K562 (cell line): ENCODE data around the gene NUP50. TPM values are rescaled to one million over a fixed set of nuclear protein-coding genes. Genes with fewer than 3 reads are reported as not detected.

ENCODE experiments used
- ATF1 ChIP-seq, 2 experiments: fragments of 450-650 bp in 1 of 2; IDR thresholded peaks; 2 replicates each; pipeline ENCODE4 v1.6.1; 2016; ENCODE audit warnings: missing compliant biosample characterization in 1 of 2, missing genetic modification characterization in 1 of 2
- ATF4 ChIP-seq: fragments of 450-650 bp; formaldehyde crosslinking; IDR thresholded peaks from 2 replicates; pipeline ENCODE4 v1.4.0; 2022; ENCODE audit warnings: mild to moderate bottlenecking, moderate library complexity
- C11orf30 ChIP-seq: fragments of 450-650 bp; IDR thresholded peaks from 2 replicates; pipeline ENCODE4 v1.6.1; 2016; ENCODE audit warnings: low read depth, mild to moderate bottlenecking
- CREB3 ChIP-seq: fragments of 450-650 bp; conservative IDR thresholded peaks from 2 replicates; pipeline ENCODE4 v1.6.1; 2016; ENCODE audit warnings: missing genetic modification characterization, low read depth, mild to moderate bottlenecking, missing compliant biosample characterization, moderate library complexity
- E2F6 ChIP-seq, 2 experiments: IDR thresholded peaks; 2 replicates each; pipeline ENCODE4 v1.6.1; 2011; ENCODE audit warnings: borderline replicate concordance in 1 of 2, control low read depth in 1 of 2, low read depth in 1 of 2, low read length in 1 of 2, mild to moderate bottlenecking in 1 of 2, mixed read lengths in 1 of 2, moderate library complexity in 1 of 2; ENCODE audit not compliant: insufficient read depth in 1 of 2, insufficient read length in 1 of 2, poor library complexity in 1 of 2, severe bottlenecking in 1 of 2; ENCODE audit errors: extremely low read depth in 1 of 2
- ETS2 ChIP-seq: IDR thresholded peaks from 2 replicates; pipeline ENCODE4 v1.6.1; 2016; ENCODE audit warnings: borderline replicate concordance, missing genetic modification characterization, mild to moderate bottlenecking, moderate library complexity, missing compliant biosample characterization; ENCODE audit not compliant: poor library complexity, severe bottlenecking
- ETV1 ChIP-seq: fragments of 450-650 bp; conservative IDR thresholded peaks from 2 replicates; pipeline ENCODE4 v1.6.1; 2016; ENCODE audit warnings: missing genetic modification characterization, control low read depth, low read depth, missing compliant biosample characterization
- GTF2E2 ChIP-seq: fragments of 200-800 bp; sonication (Bioruptor generic); IDR thresholded peaks from 2 replicates; pipeline ENCODE4 v1.6.1; 2016; ENCODE audit warnings: missing genetic modification characterization, missing compliant biosample characterization
- HDAC1 ChIP-seq, 2 experiments: fragments of 450-650 bp; IDR thresholded peaks; 2 replicates each; pipeline ENCODE4 v1.6.1; 2016 to 2017; ENCODE audit warnings: inconsistent platforms in 1 of 2, mild to moderate bottlenecking in 1 of 2, moderate library complexity in 1 of 2
- HEY1 ChIP-seq: fragments of 250-450 bp; sonication (Bioruptor Pico); IDR thresholded peaks from 2 replicates; pipeline ENCODE4 v1.5.0; 2020; ENCODE audit warnings: mild to moderate bottlenecking, moderate library complexity, borderline replicate concordance
- NEUROD1 ChIP-seq: fragments of 150-350 bp; IDR thresholded peaks from 2 replicates; pipeline ENCODE4 v1.6.1; 2014; ENCODE audit warnings: borderline replicate concordance, low read length, low read depth; ENCODE audit not compliant: partially characterized antibody
- POLR3G ChIP-seq: IDR thresholded peaks from 2 replicates; pipeline ENCODE4 v1.6.1; 2011; ENCODE audit not compliant: insufficient read length, insufficient replicate concordance; ENCODE audit errors: extremely low read depth
- RAD51 ChIP-seq: fragments of 450-650 bp; IDR thresholded peaks from 2 replicates; pipeline ENCODE4 v1.7.1; 2016; ENCODE audit warnings: low read depth, mild to moderate bottlenecking, borderline replicate concordance
- RBM34 ChIP-seq: fragments of 200-400 bp; formaldehyde crosslinking; IDR thresholded peaks from 2 replicates; pipeline ENCODE4 v1.6.1; 2018; ENCODE audit warnings: low read length, borderline replicate concordance; ENCODE audit not compliant: insufficient read depth
- TBL1XR1 ChIP-seq, 2 experiments: IDR thresholded peaks; 2 replicates each; pipeline ENCODE4 v1.6.1; 2012; ENCODE audit warnings: improper control_type of control experiment in 2 of 2, low read length in 2 of 2, mild to moderate bottlenecking in 1 of 2
- ZEB2 ChIP-seq: fragments of 450-650 bp; IDR thresholded peaks from 2 replicates; pipeline ENCODE4 v1.6.1; 2016
- ZNF165 ChIP-seq: fragments of 250-450 bp; sonication (Bioruptor Pico); IDR thresholded peaks from 2 replicates; pipeline ENCODE4 v1.4.0; 2020; ENCODE audit warnings: borderline replicate concordance
- ZNF253 ChIP-seq: fragments of 250-450 bp; sonication (Bioruptor Pico); conservative IDR thresholded peaks from 2 replicates; pipeline ENCODE4 v1.6.1; 2021; ENCODE audit warnings: mild to moderate bottlenecking
- ZNF592 ChIP-seq: fragments of 450-650 bp; IDR thresholded peaks from 2 replicates; pipeline ENCODE4 v1.6.1; 2017; ENCODE audit warnings: antibody characterized with exemption, mild to moderate bottlenecking
- polyA plus RNA-seq, 8 experiments: library from polyadenylated mRNA; depleted of rRNA in 4 of 8; stranded (reverse) in 5 of 8; unstranded in 3 of 8; fragments of >200 nt; fragmentation: Nextera tagmentation in 2 of 8; fragmentation: Illumina TruSeq in 1 of 8; extraction: Ambion mirVana in 2 of 8; extraction: Trizol in 1 of 8; gene quantifications; 2 replicates each; pipeline versions ENCODE4 v1.2.1 to v1.2.3, GENCODE V29; 2011 to 2014; ENCODE audit warnings: inconsistent platforms in 1 of 8, missing spikeins in 1 of 8
- total RNA-seq, 7 experiments: library from RNA; depleted of rRNA in 6 of 7; stranded (reverse); fragments of >200 nt in 6 of 7; fragmentation: Illumina TruSeq in 2 of 7; extraction: Trizol in 2 of 7; gene quantifications; 2 replicates each; pipeline versions ENCODE4 v1.2.1 to v1.2.3, GENCODE V29; 2011 to 2021; ENCODE audit warnings: low replicate concordance in 1 of 7

NUP50 gene
- total and polyA plus RNA-seq, 9 of the 15 experiments (the other 6 are each of a cell fraction or from before 2014, with no cell fraction given): 23.8 to 83.7 (median 55.3) TPM

- TF ChIP-seq ATF4: no peak
- no peak for TF ChIP-seq HEY1
- TF ChIP-seq ZNF592: peak; percentile 29; the same call in 1 of the 2 replicates
- no peak for TF ChIP-seq GTF2E2 (tag)
- no peak for TF ChIP-seq CREB3 (tag)
- TF ChIP-seq POLR3G: no peak
- no peak for TF ChIP-seq ETS2 (tag)
- no peak for TF ChIP-seq RAD51
- TF ChIP-seq E2F6 (IDR thresholded peaks at IDR 0.05; ENCODE audit: borderline replicate concordance in 1 of 2, extremely low read depth in 1 of 2, insufficient read depth in 1 of 2, insufficient read length in 1 of 2, low read depth in 1 of 2, low read length in 1 of 2, poor library complexity in 1 of 2, severe bottlenecking in 1 of 2): peak; percentile 86 to 97
- TF ChIP-seq ETV1: no peak
- TF ChIP-seq ZNF253 (CRISPR knock-in tag): no peak
- peak in 1 of 2 experiments; percentile 76; a peak in 2 of 4 replicates for TF ChIP-seq HDAC1 (IDR thresholded peaks at IDR 0.05)
- no peak for TF ChIP-seq NEUROD1
- no peak for TF ChIP-seq C11orf30
- no peak for TF ChIP-seq ZNF165 (CRISPR knock-in tag)
- no peak for TF ChIP-seq ZEB2
- no peak for TF ChIP-seq TBL1XR1 (IDR thresholded peaks at IDR 0.05; ENCODE audit: low read length in 2 of 2)
- TF ChIP-seq ATF1 (CRISPR knock-in tag; IDR thresholded peaks at IDR 0.05): no peak
- TF ChIP-seq ATF1 (tag; IDR thresholded peaks at IDR 0.05): peak; percentile 65
- TF ChIP-seq RBM34: 0 out of 2 replicates have a peak, but pooled peaks have one; percentile 49
Observed at GRCh38 chr22:45163451-45164269, at the start of gene NUP50 (continued).
